ENCODE data around the gene MOB3B. TPM values are rescaled to one million over a fixed set of nuclear protein-coding genes. Genes with fewer than 3 reads are reported as not detected.
"Not testable (repeated sequence)": the region's sequence is repeated elsewhere in the genome, so short reads cannot be mapped to it uniquely, and the experiment has no call there.

Gene MOB3B
- total RNA-seq, 1 experiment from 2014 or later: 0.19 TPM

DNA sequence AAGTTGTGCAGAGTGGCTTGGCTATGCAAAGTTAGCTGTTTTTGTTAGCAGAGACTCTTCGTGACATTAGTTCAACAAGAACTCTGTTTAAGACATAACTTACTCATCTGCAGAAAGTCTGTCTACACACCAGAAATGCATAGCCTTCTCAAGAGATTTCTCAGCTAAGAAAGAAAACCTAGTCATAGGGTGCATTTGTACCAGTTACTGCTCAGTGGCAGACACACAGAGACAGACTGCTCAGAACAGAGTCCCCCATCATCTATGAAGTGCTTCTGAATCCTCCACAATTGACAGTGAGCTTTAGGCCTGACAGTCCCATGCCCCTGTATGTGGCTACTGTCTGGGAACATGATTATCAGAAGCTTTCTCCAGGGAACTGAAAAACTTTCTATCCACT lies 61.6 kb downstream of the MOB3B start:
- Histone ChIP-seq H3K9me3 (ENCODE audit: low read depth, low read length, poor library complexity, severe bottlenecking) (no peaks in the 10 kb centered on the region), H3K27ac (ENCODE audit: low read depth, low read length, poor library complexity, severe bottlenecking) (no peak overlapping the region), H3K4me1 (ENCODE audit: insufficient read depth, low read length, poor library complexity, severe bottlenecking) (no peaks in the 10 kb centered on the region), H3K27me3 (replicated peaks; ENCODE audit: insufficient read depth, low read depth, low read length, poor library complexity) (no peaks in the 10 kb centered on the region), H3K4me3 (ENCODE audit: low read depth, low read length, poor library complexity, severe bottlenecking) (no peak overlapping the region), H3K36me3 (ENCODE audit: insufficient read depth, low read length, poor library complexity, severe bottlenecking) (no peaks in the 10 kb centered on the region)
- intact Hi-C loops (cut with micrococcal nuclease; ENCODE audit: unreplicated experiment): no loop called here
- BruUV-seq (replicated peaks): no TSS peak
- CTCF ChIA-PET: no interaction called here
- TF ChIP-seq, protein P1, sequence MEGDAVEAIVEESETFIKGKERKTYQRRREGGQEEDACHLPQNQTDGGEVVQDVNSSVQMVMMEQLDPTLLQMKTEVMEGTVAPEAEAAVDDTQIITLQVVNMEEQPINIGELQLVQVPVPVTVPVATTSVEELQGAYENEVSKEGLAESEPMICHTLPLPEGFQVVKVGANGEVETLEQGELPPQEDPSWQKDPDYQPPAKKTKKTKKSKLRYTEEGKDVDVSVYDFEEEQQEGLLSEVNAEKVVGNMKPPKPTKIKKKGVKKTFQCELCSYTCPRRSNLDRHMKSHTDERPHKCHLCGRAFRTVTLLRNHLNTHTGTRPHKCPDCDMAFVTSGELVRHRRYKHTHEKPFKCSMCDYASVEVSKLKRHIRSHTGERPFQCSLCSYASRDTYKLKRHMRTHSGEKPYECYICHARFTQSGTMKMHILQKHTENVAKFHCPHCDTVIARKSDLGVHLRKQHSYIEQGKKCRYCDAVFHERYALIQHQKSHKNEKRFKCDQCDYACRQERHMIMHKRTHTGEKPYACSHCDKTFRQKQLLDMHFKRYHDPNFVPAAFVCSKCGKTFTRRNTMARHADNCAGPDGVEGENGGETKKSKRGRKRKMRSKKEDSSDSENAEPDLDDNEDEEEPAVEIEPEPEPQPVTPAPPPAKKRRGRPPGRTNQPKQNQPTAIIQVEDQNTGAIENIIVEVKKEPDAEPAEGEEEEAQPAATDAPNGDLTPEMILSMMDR (conservative IDR thresholded peaks at IDR 0.05; ENCODE audit: low read depth, low read length): no peak
- TF ChIP-seq EZH2 (IDR thresholded peaks at IDR 0.05; ENCODE audit: borderline replicate concordance, low read depth, low read length, poor library complexity, severe bottlenecking): no peak
- DNase-seq (ENCODE audit: low spot score): no peak
- POLR2A ChIA-PET (ENCODE audit: low non-redundant PET): no interaction called here

DNA sequence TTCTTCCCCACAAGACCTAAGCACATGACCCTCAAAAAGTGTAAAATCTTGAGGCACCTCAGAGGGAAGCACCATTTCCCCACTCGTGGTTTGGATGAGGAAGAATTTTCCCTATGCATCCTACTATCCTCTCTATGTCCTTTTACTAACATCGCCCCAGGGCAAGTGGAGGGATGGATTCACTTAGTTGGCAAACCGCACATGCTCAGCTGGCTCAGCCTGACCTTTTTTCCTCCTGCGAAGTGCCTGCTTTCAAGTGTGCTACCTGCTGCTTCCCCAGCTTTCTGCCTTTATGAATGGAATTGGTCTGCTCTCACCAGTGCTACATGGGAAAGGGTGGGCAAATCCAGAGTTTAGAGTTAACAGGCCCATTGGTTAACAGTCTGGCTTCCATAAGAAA lies 62.1 kb downstream of the MOB3B start:
- DNase-seq (ENCODE audit: low spot score): no peak
- TF ChIP-seq EZH2 (IDR thresholded peaks at IDR 0.05; ENCODE audit: borderline replicate concordance, low read depth, low read length, poor library complexity, severe bottlenecking): no peak
- TF ChIP-seq, protein P1 (conservative IDR thresholded peaks at IDR 0.05; ENCODE audit: low read depth, low read length): no peak
- Histone ChIP-seq H3K27ac (ENCODE audit: low read depth, low read length, poor library complexity, severe bottlenecking) (no peak overlapping the region), H3K27me3 (replicated peaks; ENCODE audit: insufficient read depth, low read depth, low read length, poor library complexity) (no peaks in the 10 kb centered on the region), H3K36me3 (ENCODE audit: insufficient read depth, low read length, poor library complexity, severe bottlenecking) (no peaks in the 10 kb centered on the region), H3K4me1 (ENCODE audit: insufficient read depth, low read length, poor library complexity, severe bottlenecking) (no peaks in the 10 kb centered on the region), H3K9me3 (ENCODE audit: low read depth, low read length, poor library complexity, severe bottlenecking) (no peaks in the 10 kb centered on the region), H3K4me3 (ENCODE audit: low read depth, low read length, poor library complexity, severe bottlenecking) (no peak overlapping the region)
- intact Hi-C loops (cut with micrococcal nuclease; ENCODE audit: unreplicated experiment): no loop called here
- no TSS peak for BruUV-seq (replicated peaks)
- POLR2A ChIA-PET (ENCODE audit: low non-redundant PET): no interaction called here
- CTCF ChIA-PET: no interaction called here

DNA sequence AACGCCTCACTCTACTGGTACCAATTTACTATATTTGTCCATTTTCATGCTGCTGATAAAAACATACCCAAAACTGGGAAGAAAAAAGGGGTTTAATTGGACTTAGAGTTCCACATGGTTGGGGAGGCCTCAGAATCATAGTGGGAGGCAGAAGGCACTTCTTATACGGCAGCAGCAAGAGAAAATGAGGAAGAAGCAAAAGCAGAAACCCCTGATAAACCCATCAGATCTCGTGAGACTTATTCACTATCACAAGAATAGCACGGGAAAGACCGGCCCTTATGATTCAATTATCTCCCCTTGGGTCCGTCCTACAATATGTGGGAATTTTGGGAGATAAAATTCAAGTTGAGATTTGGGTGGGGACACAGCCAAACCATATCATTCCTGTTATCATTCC lies 63.1 kb downstream of the MOB3B start:
- CTCF ChIA-PET; BruUV-seq (replicated peaks); H3K27me3 ChIP-seq (replicated peaks; ENCODE audit: insufficient read depth, low read depth, low read length, poor library complexity); H3K4me3 ChIP-seq (ENCODE audit: low read depth, low read length, poor library complexity, severe bottlenecking); H3K4me1 ChIP-seq (ENCODE audit: insufficient read depth, low read length, poor library complexity, severe bottlenecking); POLR2A ChIA-PET (ENCODE audit: low non-redundant PET); DNase-seq (ENCODE audit: low spot score); H3K36me3 ChIP-seq (ENCODE audit: insufficient read depth, low read length, poor library complexity, severe bottlenecking); intact Hi-C loops (cut with micrococcal nuclease; ENCODE audit: unreplicated experiment); H3K9me3 ChIP-seq (ENCODE audit: low read depth, low read length, poor library complexity, severe bottlenecking); H3K27ac ChIP-seq (ENCODE audit: low read depth, low read length, poor library complexity, severe bottlenecking): not testable (repeated sequence)

DNA sequence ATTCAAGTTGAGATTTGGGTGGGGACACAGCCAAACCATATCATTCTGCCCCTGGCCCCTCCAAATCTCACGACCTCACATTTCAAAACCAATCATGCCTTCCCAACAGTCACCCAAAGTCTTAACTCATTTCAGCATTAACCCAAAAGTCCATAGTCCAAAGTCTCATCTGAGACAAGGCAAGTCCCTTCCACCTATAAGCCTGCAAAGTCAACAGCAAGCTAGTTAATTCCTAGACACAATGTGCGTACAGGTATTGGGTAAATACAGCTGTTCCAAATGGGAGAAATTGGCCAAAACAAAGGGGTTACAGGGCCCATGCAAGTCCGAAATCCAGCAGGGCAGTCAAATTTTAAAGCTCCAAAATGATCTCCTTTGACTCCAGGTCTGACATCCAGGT lies 64.7 kb downstream of the MOB3B start:
- BruUV-seq (replicated peaks); H3K4me1 ChIP-seq (ENCODE audit: insufficient read depth, low read length, poor library complexity, severe bottlenecking); intact Hi-C loops (cut with micrococcal nuclease; ENCODE audit: unreplicated experiment); DNase-seq (ENCODE audit: low spot score); H3K27me3 ChIP-seq (replicated peaks; ENCODE audit: insufficient read depth, low read depth, low read length, poor library complexity); POLR2A ChIA-PET (ENCODE audit: low non-redundant PET); H3K9me3 ChIP-seq (ENCODE audit: low read depth, low read length, poor library complexity, severe bottlenecking); CTCF ChIA-PET; H3K36me3 ChIP-seq (ENCODE audit: insufficient read depth, low read length, poor library complexity, severe bottlenecking); H3K27ac ChIP-seq (ENCODE audit: low read depth, low read length, poor library complexity, severe bottlenecking); H3K4me3 ChIP-seq (ENCODE audit: low read depth, low read length, poor library complexity, severe bottlenecking): not testable (repeated sequence)
